GM20431 (cell line): ENCODE results near the gene PPP1R12C.
"Not testable (repeated sequence)": the region's sequence is repeated elsewhere in the genome, so short reads cannot be mapped to it uniquely, and the experiment has no call there.

Source experiments
- in situ Hi-C: fragments of 300-500 bp; cut with MseI, MboI; formaldehyde crosslinking; loops from one replicate; pipeline ENCODE4 v1.15.0; 2020; ENCODE audit warnings: low sequenced_read_pairs; ENCODE audit not compliant: unreplicated experiment

PPP1R12C gene

DNA sequence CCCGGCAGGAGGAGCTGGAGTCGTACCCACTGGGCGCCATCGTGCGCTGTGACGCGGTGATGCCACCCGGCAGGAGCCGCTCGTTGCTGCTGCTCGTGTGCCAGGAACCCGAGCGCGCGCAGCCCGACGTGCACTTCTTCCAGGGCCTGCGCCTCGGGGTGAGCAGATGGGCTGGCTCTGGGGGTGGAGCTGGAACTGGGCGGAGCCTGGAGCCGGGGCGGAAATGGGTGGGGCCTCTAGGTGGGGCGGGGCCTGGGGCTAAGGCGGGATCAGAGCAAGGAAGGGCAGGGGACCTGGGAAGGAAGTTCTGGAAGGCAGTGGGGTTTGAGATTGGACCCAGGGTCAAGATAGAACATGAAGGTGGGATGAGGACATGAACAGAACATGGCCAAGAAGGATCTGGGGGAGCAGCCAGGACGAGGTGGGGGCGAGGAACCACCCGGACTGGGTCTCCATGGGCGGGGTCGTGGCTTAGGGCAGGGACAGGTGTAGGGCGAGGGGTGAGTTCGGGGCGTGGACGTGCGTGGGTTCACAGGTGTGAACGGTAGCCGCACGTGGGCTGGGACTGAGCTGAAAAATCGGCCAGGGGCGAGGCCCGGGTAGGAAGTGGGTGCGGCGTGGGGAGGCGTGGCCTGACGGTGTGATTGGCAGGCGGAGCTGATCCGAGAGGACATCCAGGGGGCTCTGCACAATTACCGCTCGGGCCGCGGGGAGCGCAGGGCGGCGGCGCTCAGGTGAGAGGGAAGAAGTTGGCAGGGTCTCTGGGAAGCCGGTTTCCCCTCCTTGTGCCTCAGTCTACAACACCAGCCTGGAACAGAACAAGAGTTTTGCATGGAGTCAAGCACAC is 37.1 kb downstream of the PPP1R12C start:
- in situ Hi-C loops, result no loop called here

- in situ Hi-C loops, result no loop called here
Measured at GRCh38 chr19:55079400-55080038, 37.9 kb downstream of the PPP1R12C start.

DNA sequence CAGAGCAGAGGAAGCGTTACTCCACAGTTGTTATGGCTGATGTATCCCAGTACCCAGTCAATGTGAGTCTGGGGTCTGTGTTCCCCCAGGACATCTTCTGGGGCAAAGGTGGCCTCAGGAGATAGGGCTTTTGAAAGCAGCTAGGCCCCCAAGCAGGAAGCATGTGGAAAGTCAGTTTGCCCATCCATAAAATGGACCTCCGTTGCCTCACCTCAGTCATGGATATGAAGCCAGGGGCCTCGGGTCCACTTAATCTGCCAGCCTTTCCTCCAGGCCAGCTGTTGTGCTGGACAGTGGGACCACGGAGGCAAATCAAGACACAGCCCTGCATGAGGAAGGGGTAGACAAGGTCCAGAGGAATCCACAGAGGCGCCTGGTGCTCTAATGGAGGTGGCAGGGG is 38.4 kb downstream of the PPP1R12C start:
- in situ Hi-C loops, result no loop called here

DNA sequence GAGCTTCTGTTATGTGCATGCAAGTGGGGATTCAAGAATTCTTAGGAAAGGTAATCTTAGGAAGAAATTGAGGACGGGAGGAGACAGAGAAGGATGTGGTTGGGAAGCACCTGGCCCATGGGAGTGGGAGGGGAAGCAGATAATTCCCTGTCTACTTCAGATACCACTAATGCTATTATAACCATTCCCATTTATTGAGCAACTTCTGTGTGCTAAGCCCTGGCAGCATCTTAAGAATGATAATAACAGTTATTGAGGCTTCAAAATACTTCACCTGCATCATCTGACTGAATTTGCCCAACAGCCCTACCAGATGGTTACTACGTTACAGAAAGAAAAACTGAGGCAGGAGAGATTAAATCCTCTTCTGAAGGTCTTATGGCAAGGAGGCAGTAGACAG is 40.3 kb downstream of the PPP1R12C start:
- in situ Hi-C loops, result no loop called here

DNA sequence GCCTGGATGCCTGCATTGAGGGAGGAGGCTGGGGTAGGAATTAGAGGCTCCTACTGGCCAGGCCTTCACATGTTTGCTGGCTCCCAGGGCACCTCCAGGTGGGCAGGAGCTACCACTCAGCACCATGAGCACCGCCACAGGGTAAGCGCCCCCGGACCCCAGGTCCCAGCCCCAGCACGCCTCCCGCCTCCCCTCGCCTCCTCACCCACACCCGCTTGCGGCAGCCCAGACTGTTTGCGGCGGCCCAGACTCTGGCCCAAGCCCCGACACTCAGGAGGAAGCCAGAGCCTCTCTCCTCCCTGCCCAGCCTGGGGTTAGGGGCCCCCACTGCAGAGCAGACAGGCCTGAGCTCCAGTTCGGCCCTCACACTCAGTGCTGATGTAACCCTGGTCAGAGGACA is 41.1 kb downstream of the PPP1R12C start:
- in situ Hi-C loops, result no loop called here

GRCh38 chr19:55075371-55075998 is 42.0 kb downstream of the PPP1R12C start, which contains the start of gene EPS8L1:
Gene EPS8L1, plus strand, starts transcription at chr19:55075869. Its CDS starts 576 bp downstream, at chr19:55076445.
- in situ Hi-C loops, result no loop called here

DNA sequence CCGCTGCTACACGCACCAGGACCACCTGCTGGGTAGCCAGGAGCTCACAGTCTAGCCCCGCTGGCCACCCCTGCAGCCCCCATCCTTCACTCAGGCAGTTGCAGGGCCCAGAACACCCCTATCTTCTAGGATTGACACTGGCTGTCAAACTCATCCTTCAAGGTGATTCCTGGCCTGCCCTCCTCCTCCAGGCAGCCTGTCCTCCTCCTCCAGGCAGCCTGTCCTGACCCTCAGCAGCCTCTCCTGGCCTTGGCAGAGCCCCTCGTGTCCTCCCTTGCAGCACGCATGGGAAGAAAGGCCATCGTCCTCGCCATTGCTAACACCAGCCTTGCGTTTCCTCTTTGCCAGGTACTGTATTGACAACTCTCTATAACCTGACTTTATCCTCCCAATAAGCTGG is 45.5 kb downstream of the PPP1R12C start:
- in situ Hi-C loops, result no loop called here

- in situ Hi-C loops, result no loop called here
Measured at GRCh38 chr19:55071129-55071502, 46.3 kb downstream of the PPP1R12C start.

GRCh38 chr19:55070466-55071128 is 46.8 kb downstream of the PPP1R12C start:
- in situ Hi-C loops, result no loop called here

DNA sequence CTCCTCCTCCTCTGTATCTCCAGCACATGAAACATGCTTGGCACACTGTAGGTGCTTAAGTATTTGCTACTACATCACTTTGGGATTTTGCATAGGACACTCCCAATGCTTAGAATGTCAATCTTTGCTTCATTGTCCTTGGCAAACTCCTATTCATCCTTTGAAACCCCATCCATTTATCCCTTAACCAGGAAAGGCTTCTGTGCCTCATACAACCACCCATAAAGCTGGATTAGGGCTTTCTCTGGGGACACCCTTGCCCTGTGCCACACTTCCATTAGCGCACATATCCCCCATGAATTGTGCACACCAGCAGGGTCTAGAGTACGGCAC is 47.6 kb downstream of the PPP1R12C start:
- in situ Hi-C loops, result no loop called here

- in situ Hi-C loops, result no loop called here
Measured at GRCh38 chr19:55068950-55069864, 48.2 kb downstream of the PPP1R12C start.

GRCh38 chr19:55067869-55068268 is 49.6 kb downstream of the PPP1R12C start:
- in situ Hi-C loops, result no loop called here

GRCh38 chr19:55066107-55066709 is 51.2 kb downstream of the PPP1R12C start:
- in situ Hi-C loops, result no loop called here

DNA sequence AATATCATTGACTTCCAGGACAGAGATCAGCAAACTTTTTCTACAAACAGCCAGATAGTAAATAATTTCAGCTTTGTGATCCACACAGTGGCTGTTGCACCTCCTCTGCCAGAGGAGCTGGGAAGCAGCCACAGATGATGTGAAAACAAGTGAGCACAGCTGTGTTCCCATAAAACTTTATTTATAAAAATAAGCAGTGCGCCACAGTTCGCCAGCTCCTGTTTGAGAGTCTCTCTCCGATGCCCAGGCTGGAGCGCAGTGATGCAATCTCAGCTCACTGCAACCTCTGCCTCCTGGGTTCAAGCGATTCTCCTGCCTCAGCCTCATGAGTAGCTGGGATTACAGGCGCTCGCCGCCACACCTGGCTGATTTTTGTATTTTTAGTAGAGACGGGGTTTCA is 51.9 kb downstream of the PPP1R12C start:
- in situ Hi-C loops, result not testable (repeated sequence)

- in situ Hi-C loops, result no loop called here
Measured at GRCh38 chr19:55063492-55063843, 54.0 kb downstream of the PPP1R12C start.

DNA sequence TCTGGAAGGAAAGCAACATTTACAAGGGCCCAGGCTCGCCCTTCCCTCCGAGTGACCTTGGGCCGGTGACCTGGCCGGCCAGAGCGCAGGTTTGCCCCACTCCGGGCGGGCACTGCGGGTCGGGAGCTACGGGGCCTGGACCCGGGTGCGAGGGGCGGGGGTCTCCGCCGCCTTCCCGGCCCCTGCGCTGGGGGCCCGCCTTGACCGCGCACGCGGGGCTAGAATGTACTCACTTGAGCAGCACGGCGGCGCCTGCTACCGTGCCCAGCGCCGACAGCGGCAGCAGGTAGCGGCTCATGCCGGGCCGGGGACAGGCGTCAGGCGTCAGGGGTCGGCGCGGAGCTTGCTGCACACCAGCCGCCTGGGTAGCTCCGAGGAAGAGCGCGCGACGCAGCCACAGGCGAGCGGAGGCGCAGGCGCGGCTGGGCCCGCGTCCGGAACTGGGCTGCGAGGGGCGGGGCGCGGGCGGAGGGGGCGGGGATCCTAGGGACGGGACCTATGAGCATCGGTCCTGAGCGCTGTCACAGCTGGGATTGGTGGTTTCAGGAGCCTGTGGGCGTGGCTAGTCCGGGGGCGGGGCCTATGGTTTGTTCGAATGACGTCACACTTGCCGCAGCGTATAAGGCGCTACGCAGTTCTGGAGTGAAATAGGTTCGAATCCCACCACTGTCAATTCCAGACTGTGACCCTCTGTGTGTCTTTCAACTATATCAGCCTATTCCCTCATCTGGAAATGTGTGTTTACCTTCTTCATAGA is 54.5 kb downstream of the PPP1R12C start, which contains the start of gene RDH13:
TSS of gene RDH13 (minus strand) at position 414 of the 757 bp plus-strand sequence. CDS start at position 298, 116 bp downstream.
- in situ Hi-C loops, result no loop called here

DNA sequence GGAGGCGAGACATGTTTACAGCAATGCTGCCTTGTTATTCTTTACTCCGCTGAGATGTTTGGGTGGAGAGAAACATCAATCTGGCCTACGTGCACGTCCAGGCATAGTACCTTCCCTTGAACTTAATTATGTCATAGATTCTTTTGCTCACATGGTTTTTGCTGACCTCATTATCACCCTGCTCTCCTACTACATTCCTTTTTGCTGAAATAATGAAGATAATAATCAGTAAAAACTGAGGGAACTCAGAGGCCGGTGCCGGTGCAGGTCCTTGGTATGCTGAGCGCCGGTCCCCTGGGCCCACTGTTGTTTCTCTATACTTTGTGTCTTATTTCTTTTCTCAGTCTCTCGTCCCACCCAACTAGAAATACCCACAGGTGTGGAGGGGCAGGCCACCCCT is 57.1 kb downstream of the PPP1R12C start:
- in situ Hi-C loops, result not testable (repeated sequence)

- in situ Hi-C loops, result no loop called here
Measured at GRCh38 chr19:55058781-55059610, 58.4 kb downstream of the PPP1R12C start.
